Measurements from ENCODE around the gene NPAS2.
A peak's percentile ranks its signal among the peaks of the same experiment; 100 is the strongest.

NPAS2 gene

DNA sequence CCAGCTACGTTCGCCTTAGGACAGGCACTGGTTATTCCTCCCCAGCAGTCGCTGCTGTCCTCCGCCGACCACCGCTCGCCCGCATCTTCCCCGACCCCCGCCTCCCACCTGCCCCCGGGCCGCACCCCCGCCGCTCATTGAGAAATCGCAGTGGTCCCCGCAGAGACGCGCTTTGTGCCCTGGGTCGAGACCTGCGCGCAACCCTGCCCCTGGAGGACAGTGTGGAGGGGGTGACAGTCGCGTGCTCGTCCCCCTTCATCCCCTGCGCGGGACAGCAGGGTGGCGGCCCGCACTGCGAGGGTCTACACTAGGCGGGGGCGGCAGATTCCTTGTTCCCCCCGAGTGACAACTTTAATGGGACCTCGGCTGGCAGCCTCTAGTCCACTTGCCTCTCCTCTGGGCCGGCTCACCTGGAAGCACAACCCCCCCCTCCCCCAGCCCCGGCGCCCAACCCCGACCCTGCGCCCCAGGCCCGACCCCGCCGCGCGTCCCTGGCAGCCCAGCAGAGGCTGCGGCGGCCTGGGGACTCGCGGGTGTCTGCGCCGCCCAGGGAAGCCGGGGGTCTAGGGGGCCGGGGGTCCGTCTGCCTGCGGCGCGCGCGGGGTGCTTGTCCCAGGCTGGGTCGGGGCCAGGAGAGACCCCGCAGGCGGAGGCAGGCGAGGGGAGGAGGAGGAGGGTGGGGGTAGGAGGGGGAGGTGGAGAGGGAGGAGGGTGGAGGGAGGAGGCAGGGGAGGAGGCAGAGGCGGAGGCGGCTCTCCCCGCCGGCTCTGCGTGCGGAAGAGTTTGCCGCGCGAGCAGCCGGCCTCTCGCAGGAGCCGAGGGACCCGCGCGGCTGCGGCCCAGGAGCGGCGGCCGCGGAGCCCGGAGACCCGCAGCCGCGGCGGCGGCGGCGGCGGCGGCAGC lies at the start of gene NPAS2:
TSS of gene NPAS2 (plus strand) at position 770 of the 903 bp plus-strand sequence. CDS start 84,616 bp downstream, outside the sequence.
- peak in 1 of 2 donors; percentile 71 for DNase-seq
- no peaks in the 10 kb centered on the region for H3K36me3 ChIP-seq
- H3K4me1 ChIP-seq: peaks cover 0 to 38% (median 15%) of the 10 kb centered on the region in 4 donors
- H3K9me3 ChIP-seq: no peaks in the 10 kb centered on the region
- no peak for TF ChIP-seq CTCF (IDR thresholded peaks at IDR 0.05)
- peak within 1 kb of the TSS; percentile 89 for H3K27ac ChIP-seq
- intact Hi-C loops (cut with DNase I; ENCODE audit: low total_unique reads): loop anchor here (5.0 kb wide), 1 partner anchor 158 kb away; no protein-coding TSS in a partner anchor
- H3K27me3 ChIP-seq: no peaks in the 10 kb centered on the region
- H3K4me3 ChIP-seq: peak within 1 kb of the TSS; percentile 64 to 91

GRCh38 chr2:100771125-100771524 lies 48.8 kb upstream of the NPAS2 start:
- H3K27ac ChIP-seq: no peak overlapping the region
- H3K36me3 ChIP-seq: no peaks in the 10 kb centered on the region
- H3K9me3 ChIP-seq: no peaks in the 10 kb centered on the region
- intact Hi-C loops (cut with DNase I; ENCODE audit: low total_unique reads): no loop called here
- DNase-seq: no peak
- no peaks in the 10 kb centered on the region for H3K27me3 ChIP-seq
- no peak for TF ChIP-seq CTCF (IDR thresholded peaks at IDR 0.05)
- H3K4me1 ChIP-seq: peaks cover 0 to 10% (median 0%) of the 10 kb centered on the region in 4 donors
- H3K4me3 ChIP-seq: no peak overlapping the region

DNA sequence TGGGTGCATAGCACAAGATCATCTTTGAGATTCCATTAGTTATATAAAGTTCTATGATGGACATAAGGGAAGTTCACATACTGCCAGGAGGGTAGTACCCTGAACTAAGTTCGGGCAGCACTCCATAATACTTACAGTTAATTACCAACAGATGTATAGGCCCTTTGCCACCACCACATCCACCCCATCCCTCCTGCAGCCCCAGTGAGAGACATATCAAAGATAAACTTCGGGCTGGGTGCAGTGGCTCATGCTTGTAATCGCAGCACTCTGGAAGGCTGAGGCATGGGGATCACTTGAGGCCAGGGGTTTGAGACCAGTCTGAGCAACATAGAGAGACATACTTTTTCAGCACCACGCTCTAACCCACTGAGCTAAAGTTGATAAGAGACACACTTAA lies 46.4 kb upstream of the NPAS2 start:
- H3K36me3 ChIP-seq: no peaks in the 10 kb centered on the region
- no peak overlapping the region for H3K4me3 ChIP-seq
- H3K9me3 ChIP-seq: no peaks in the 10 kb centered on the region
- intact Hi-C loops (cut with DNase I; ENCODE audit: low total_unique reads): no loop called here
- no peaks in the 10 kb centered on the region for H3K4me1 ChIP-seq
- no peak for TF ChIP-seq CTCF (IDR thresholded peaks at IDR 0.05)
- H3K27me3 ChIP-seq: no peaks in the 10 kb centered on the region
- no peak for DNase-seq
- H3K27ac ChIP-seq: no peak overlapping the region

- no peak overlapping the region for H3K4me3 ChIP-seq
- H3K27ac ChIP-seq: no peak overlapping the region
- intact Hi-C loops (cut with DNase I; ENCODE audit: low total_unique reads): no loop called here
- H3K27me3 ChIP-seq: no peaks in the 10 kb centered on the region
- H3K36me3 ChIP-seq: no peaks in the 10 kb centered on the region
- no peak for TF ChIP-seq CTCF (IDR thresholded peaks at IDR 0.05)
- H3K4me1 ChIP-seq: no peaks in the 10 kb centered on the region
- no peak for DNase-seq
- no peaks in the 10 kb centered on the region for H3K9me3 ChIP-seq
These were observed 43.5 kb upstream of the NPAS2 start for GRCh38 chr2:100776445-100776844.

DNA sequence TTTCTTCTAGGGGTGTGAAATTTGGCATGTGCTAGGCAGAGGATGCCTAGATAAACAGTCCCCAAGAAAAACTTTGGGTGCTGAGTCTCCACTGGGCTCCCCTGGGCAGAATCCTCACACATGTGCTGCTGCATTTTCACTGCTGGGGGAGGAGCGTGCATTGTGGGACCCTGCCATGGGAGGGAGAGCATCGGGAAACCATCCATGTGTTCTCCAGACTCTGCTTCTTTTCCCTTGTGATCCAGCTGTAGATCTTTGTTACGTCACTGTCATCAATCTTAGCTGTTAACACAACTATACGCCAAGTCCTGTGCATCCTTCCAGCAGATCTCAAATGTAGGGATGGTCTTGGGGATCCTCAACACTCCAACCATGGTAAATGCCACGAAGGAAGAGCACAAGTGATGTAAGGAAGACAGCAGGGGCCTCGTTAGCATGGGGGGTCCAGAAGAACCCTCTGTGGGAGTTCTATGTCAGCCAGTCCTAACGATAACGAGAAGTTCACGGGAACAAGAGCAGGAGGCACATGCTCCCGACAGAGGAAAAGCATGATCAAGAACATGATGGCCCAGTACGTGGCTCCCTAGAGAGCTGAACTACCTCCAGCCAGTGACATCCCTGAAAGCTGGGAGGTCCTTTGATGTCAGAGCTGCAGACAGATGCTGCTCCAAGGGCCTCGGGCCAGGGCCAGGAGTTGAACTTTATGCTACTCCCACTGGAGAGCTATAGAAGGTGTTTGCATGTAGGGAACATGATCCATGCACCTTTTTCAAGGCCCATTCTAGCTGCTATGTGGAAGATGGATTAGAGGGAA lies 41.1 kb upstream of the NPAS2 start:
- Histone ChIP-seq H3K27ac (no peak overlapping the region), H3K4me3 (no peak overlapping the region), H3K9me3 (no peaks in the 10 kb centered on the region), H3K27me3 (no peaks in the 10 kb centered on the region), H3K36me3 (no peaks in the 10 kb centered on the region), H3K4me1 (no peaks in the 10 kb centered on the region)
- intact Hi-C loops (cut with DNase I; ENCODE audit: low total_unique reads): no loop called here
- TF ChIP-seq CTCF (IDR thresholded peaks at IDR 0.05): no peak
- DNase-seq: no peak

All from tibial artery (tissue), 4 donors.